Ramos (cell line): ENCODE measurements around the gene SMPX.

Source experiments
- in situ Hi-C: fragments of 300-500 bp; cut with MboI; formaldehyde crosslinking; loops from one replicate; pipeline ENCODE4 v1.14.3; 2022; ENCODE audit warnings: low sequenced_read_pairs; ENCODE audit not compliant: unreplicated experiment

Gene SMPX

GRCh38 chrX:21721195-21721594, 36.7 kb downstream of the SMPX start:
- in situ Hi-C loops, result no loop called here

GRCh38 chrX:21718575-21718974, 39.3 kb downstream of the SMPX start:
- in situ Hi-C loops, result no loop called here

- in situ Hi-C loops, result no loop called here
Observed at GRCh38 chrX:21717802-21718201, 40.1 kb downstream of the SMPX start.

GRCh38 chrX:21715825-21716224, 42.1 kb downstream of the SMPX start:
- in situ Hi-C loops, result no loop called here

GRCh38 chrX:21715337-21715736, 42.6 kb downstream of the SMPX start:
- in situ Hi-C loops, result no loop called here

GRCh38 chrX:21711848-21712197, 46.1 kb downstream of the SMPX start:
- in situ Hi-C loops, result no loop called here

- in situ Hi-C loops, result no loop called here
Observed at GRCh38 chrX:21711129-21711847, 46.6 kb downstream of the SMPX start.

GRCh38 chrX:21708116-21708515, 49.8 kb downstream of the SMPX start:
- in situ Hi-C loops, result no loop called here

GRCh38 chrX:21705225-21705624, 52.7 kb downstream of the SMPX start:
- in situ Hi-C loops, result no loop called here

- in situ Hi-C loops, result no loop called here
Observed at GRCh38 chrX:21702725-21703124, 55.2 kb downstream of the SMPX start.

- in situ Hi-C loops, result no loop called here
Observed at GRCh38 chrX:21700967-21701366, 56.9 kb downstream of the SMPX start.

GRCh38 chrX:21700275-21700674, 57.6 kb downstream of the SMPX start:
- in situ Hi-C loops, result no loop called here

GRCh38 chrX:21699136-21699535, 58.8 kb downstream of the SMPX start:
- in situ Hi-C loops, result no loop called here

- in situ Hi-C loops, result no loop called here
Observed at GRCh38 chrX:21698272-21698671, 59.6 kb downstream of the SMPX start.

GRCh38 chrX:21691512-21692018, 66.4 kb downstream of the SMPX start:
- in situ Hi-C loops, result no loop called here

- in situ Hi-C loops, result no loop called here
Observed at GRCh38 chrX:21683941-21684340, 74.0 kb downstream of the SMPX start.

- in situ Hi-C loops, result no loop called here
Observed at GRCh38 chrX:21678048-21678612, 79.8 kb downstream of the SMPX start.

- in situ Hi-C loops, result no loop called here
Observed at GRCh38 chrX:21675931-21676330, 82.0 kb downstream of the SMPX start.

GRCh38 chrX:21674430-21675186, 83.3 kb downstream of the SMPX start:
- in situ Hi-C loops, result no loop called here

- in situ Hi-C loops, result no loop called here
Observed at GRCh38 chrX:21666679-21667078, 91.2 kb downstream of the SMPX start.

GRCh38 chrX:21666252-21666651, 91.7 kb downstream of the SMPX start:
- in situ Hi-C loops, result no loop called here
